Karpas-422 (cell line): Measurements from ENCODE around the gene CFAP46. TPM values are rescaled to one million over a fixed set of nuclear protein-coding genes. Genes with fewer than 3 reads are reported as not detected.
"Not testable (repeated sequence)": the region's sequence is repeated elsewhere in the genome, so short reads cannot be mapped to it uniquely, and the experiment has no call there.

Experiments used
- DNase-seq: peaks from one replicate; pipeline ENCODE4 v3.0.0-alpha.2; 2015
- H2AFZ ChIP-seq: fragments of 200-600 bp; sonication (generic); 2 replicates; pipeline ENCODE4 v1.6.1; 2014; ENCODE audit warnings: antibody characterized with exemption, low read length, mixed read lengths
- H3K27ac ChIP-seq: fragments of 200-600 bp; sonication (generic); 2 replicates; pipeline ENCODE4 v1.5.1; 2014; ENCODE audit warnings: mild to moderate bottlenecking, low read length, moderate library complexity
- H3K27me3 ChIP-seq: fragments of 200-600 bp; sonication (generic); 2 replicates; pipeline ENCODE4 v1.6.1; 2014; ENCODE audit warnings: low read length, mixed read lengths
- H3K36me3 ChIP-seq: fragments of 200-600 bp; sonication (generic); 2 replicates; pipeline ENCODE4 v1.6.1; 2014; ENCODE audit warnings: low read length, mixed read lengths; ENCODE audit not compliant: insufficient read depth
- H3K4me1 ChIP-seq: fragments of 200-600 bp; sonication (generic); 2 replicates; pipeline ENCODE4 v1.6.1; 2014; ENCODE audit warnings: mild to moderate bottlenecking, low read length, mixed read lengths
- H3K4me2 ChIP-seq: fragments of 200-600 bp; sonication (generic); 2 replicates; pipeline ENCODE4 v1.6.1; 2014; ENCODE audit warnings: low read length, low read depth, mild to moderate bottlenecking; ENCODE audit not compliant: poor library complexity, severe bottlenecking
- H3K4me3 ChIP-seq: fragments of 200-600 bp; sonication (generic); 2 replicates; pipeline ENCODE4 v1.5.1; 2014; ENCODE audit warnings: mild to moderate bottlenecking, antibody characterized with exemption, low read length, mixed read lengths
- H3K79me2 ChIP-seq: fragments of 200-600 bp; sonication (generic); 2 replicates; pipeline ENCODE4 v1.6.1; 2014; ENCODE audit warnings: mild to moderate bottlenecking, low read length, mixed read lengths
- H3K9ac ChIP-seq: fragments of 200-600 bp; sonication (generic); 2 replicates; pipeline ENCODE4 v1.6.0; 2014; ENCODE audit warnings: low read length
- H3K9me2 ChIP-seq: fragments of 200-600 bp; sonication (generic), shearing (Covaris generic); replicated peaks from 2 replicates; pipeline ENCODE4 v1.6.0; 2014; ENCODE audit warnings: mild to moderate bottlenecking, low read length, moderate library complexity; ENCODE audit not compliant: insufficient read depth
- H3K9me3 ChIP-seq: fragments of 300-700, 200-600 bp; sonication (generic); 2 replicates; pipeline ENCODE4 v1.6.1; 2014; ENCODE audit warnings: low read length, mixed read lengths
- H4K20me1 ChIP-seq: fragments of 200-600 bp; sonication (generic); 2 replicates; pipeline ENCODE4 v1.6.1; 2014; ENCODE audit warnings: mild to moderate bottlenecking, antibody characterized with exemption, low read length, low read depth; ENCODE audit not compliant: insufficient read depth
- total RNA-seq: library from RNA; depleted of rRNA; stranded (reverse); fragments of >200 nt; shearing (Covaris generic); gene quantifications from 2 replicates; pipeline ENCODE4 v1.2.3, GENCODE V29; 2014; ENCODE audit warnings: low replicate concordance

Gene CFAP46
- total RNA-seq, 1 experiment from 2014 or later = 0.22 TPM

DNA sequence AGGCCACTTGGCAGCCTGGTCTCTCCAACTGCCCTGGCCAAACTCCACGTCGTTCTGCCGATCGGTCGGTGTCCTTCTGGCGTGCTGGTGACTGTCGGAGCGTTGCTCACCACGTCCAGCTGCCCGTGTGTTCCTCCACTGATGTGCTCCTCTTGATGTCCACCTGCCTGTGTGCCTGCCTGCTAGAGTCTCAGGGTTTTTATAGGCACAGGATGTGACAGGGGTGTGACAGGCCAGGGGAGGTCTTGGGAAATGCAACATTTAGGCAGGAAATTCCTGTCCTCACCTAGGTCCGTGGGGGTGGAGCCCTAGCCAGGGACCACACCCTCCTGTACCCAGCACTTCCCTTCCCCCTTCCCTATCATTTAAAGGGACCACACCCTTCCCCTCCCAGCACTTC lies 25.2 kb upstream of the CFAP46 start:
- no peak overlapping the region for H3K9ac ChIP-seq
- no peaks in the 10 kb centered on the region for H3K9me2 ChIP-seq
- no peaks in the 10 kb centered on the region for H3K9me3 ChIP-seq
- H3K4me3 ChIP-seq = no peak overlapping the region
- H3K36me3 ChIP-seq = no peaks in the 10 kb centered on the region
- no peaks in the 10 kb centered on the region for H3K79me2 ChIP-seq
- H4K20me1 ChIP-seq = no peaks in the 10 kb centered on the region
- H3K4me1 ChIP-seq = peaks cover 1% of the 10 kb centered on the region; the same call in 1 of the 2 replicates
- no peak for DNase-seq
- no peaks in the 10 kb centered on the region for H3K27me3 ChIP-seq
- H3K27ac ChIP-seq = no peak overlapping the region
- H2AFZ ChIP-seq = no peak overlapping the region
- H3K4me2 ChIP-seq = no peak overlapping the region

DNA sequence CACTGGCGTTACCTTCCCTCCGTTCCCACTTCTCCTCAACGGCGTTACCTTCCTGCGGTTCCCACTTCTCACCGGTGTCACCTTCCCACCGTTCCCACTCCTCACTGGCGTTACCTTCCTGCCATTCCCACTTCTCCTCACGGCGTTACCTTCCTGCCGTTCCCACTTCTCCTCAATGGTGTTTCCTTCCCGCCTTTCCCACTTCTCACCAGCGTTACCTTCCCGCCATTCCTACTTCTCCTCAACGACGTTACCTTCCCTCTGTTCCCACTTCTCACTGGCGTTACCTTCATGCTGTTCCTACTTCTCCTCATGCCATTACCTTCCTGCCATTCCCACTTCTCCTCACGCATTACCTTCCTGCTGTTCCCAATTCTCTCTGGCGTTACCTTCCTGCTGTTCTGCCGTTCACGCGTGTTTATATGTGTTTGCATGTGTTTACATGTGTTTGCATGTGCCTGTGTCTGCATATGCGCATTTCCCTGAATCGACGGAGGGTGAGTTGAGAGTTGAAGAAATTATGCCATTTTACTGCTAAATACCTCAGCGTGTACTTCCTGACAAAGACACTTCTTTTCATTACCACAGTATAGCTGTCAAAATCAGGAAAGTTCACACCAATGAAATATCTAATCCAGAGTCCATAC lies 23.2 kb upstream of the CFAP46 start:
- H3K9me3 ChIP-seq = no peaks in the 10 kb centered on the region
- H3K79me2 ChIP-seq = no peaks in the 10 kb centered on the region
- peaks cover 3% of the 10 kb centered on the region; the same call in 1 of the 2 replicates for H3K4me1 ChIP-seq
- H2AFZ ChIP-seq = no peak overlapping the region
- H3K9me2 ChIP-seq = no peaks in the 10 kb centered on the region
- H3K27me3 ChIP-seq = no peaks in the 10 kb centered on the region
- H4K20me1 ChIP-seq = no peaks in the 10 kb centered on the region
- no peaks in the 10 kb centered on the region for H3K36me3 ChIP-seq
- H3K9ac ChIP-seq = no peak overlapping the region
- no peak overlapping the region for H3K27ac ChIP-seq
- H3K4me2 ChIP-seq = no peak overlapping the region
- no peak for DNase-seq
- no peak overlapping the region for H3K4me3 ChIP-seq

- not testable (repeated sequence) for H2AFZ ChIP-seq, H3K27me3 ChIP-seq, H3K9ac ChIP-seq, H3K36me3 ChIP-seq, H3K4me1 ChIP-seq, DNase-seq, H3K4me3 ChIP-seq, H4K20me1 ChIP-seq, H3K9me2 ChIP-seq, H3K9me3 ChIP-seq, H3K27ac ChIP-seq, H3K79me2 ChIP-seq, H3K4me2 ChIP-seq
Measured at GRCh38 chr10:132964707-132965410, 22.5 kb upstream of the CFAP46 start.

- Histone ChIP-seq H3K36me3 (no peaks in the 10 kb centered on the region), H3K9me3 (no peaks in the 10 kb centered on the region), H3K9ac (no peak overlapping the region), H3K27ac (no peak overlapping the region), H3K79me2 (no peaks in the 10 kb centered on the region), H2AFZ (no peak overlapping the region), H4K20me1 (no peaks in the 10 kb centered on the region), H3K9me2 (no peaks in the 10 kb centered on the region), H3K4me1 (peaks cover 3% of the 10 kb centered on the region; the same call in 1 of the 2 replicates), H3K4me2 (no peak overlapping the region), H3K4me3 (no peak overlapping the region), H3K27me3 (no peaks in the 10 kb centered on the region)
- no peak for DNase-seq
Measured at GRCh38 chr10:132964231-132964630, 21.9 kb upstream of the CFAP46 start.

GRCh38 chr10:132963430-132963960 lies 21.1 kb upstream of the CFAP46 start:
- no peaks in the 10 kb centered on the region for H3K36me3 ChIP-seq
- H3K9me3 ChIP-seq = no peaks in the 10 kb centered on the region
- no peak overlapping the region for H3K4me3 ChIP-seq
- peaks cover 3% of the 10 kb centered on the region; the same call in 1 of the 2 replicates for H3K4me1 ChIP-seq
- no peak overlapping the region for H3K9ac ChIP-seq
- no peak overlapping the region for H3K27ac ChIP-seq
- no peaks in the 10 kb centered on the region for H3K9me2 ChIP-seq
- no peak for DNase-seq
- no peaks in the 10 kb centered on the region for H3K27me3 ChIP-seq
- no peak overlapping the region for H2AFZ ChIP-seq
- no peaks in the 10 kb centered on the region for H3K79me2 ChIP-seq
- H4K20me1 ChIP-seq = no peaks in the 10 kb centered on the region
- H3K4me2 ChIP-seq = no peak overlapping the region

DNA sequence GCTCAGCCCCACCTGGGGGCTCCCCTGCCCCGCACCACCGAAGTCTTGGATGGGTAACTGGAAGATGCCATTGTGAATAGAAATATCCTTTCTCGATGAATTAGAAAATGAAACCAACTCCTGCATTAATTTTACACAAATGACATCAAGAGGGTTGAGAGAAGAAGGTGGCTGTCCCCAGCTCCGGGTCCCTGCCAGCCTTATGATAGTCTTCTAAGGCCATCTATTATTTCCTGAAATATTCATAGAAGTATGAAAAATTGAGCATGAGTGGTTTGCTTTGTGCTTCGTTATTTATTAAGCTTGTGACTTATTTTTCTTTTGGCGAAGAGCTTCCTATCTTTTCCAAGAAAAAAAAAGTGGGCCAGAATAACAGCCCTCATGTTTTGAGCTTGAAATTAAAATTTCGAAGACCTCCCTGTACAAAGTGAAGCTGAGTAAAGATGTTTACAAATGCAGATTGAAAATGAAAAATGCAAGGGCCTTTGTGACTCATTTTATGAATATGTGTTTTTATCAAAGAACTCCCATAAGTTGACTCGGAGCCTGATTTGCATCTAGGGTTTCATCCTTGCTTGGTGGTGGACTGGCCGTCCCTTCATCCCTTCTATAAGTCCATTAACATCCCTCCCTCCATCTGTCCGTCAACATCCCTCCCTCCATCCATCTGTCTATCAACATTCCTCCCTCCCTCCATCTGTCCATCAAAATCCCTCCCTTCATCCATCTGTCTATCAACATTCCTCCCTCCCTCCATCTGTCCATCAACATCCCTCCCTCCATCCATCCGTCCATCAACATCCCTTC lies 20.5 kb upstream of the CFAP46 start:
- Histone ChIP-seq H2AFZ (0 out of 2 replicates have a peak overlapping the region, but pooled peaks have one; percentile 43), H4K20me1 (no peaks in the 10 kb centered on the region), H3K27me3 (no peaks in the 10 kb centered on the region), H3K9me2 (no peaks in the 10 kb centered on the region), H3K4me2 (peak overlapping the region; percentile 44), H3K4me1 (peaks cover 3% of the 10 kb centered on the region; the same call in 1 of the 2 replicates), H3K9ac (peak overlapping the region; percentile 44; the same call in 1 of the 2 replicates), H3K79me2 (no peaks in the 10 kb centered on the region), H3K9me3 (no peaks in the 10 kb centered on the region), H3K27ac (no peak overlapping the region), H3K36me3 (no peaks in the 10 kb centered on the region), H3K4me3 (0 out of 2 replicates have a peak overlapping the region, but pooled peaks have one; percentile 30)
- DNase-seq = no peak

DNA sequence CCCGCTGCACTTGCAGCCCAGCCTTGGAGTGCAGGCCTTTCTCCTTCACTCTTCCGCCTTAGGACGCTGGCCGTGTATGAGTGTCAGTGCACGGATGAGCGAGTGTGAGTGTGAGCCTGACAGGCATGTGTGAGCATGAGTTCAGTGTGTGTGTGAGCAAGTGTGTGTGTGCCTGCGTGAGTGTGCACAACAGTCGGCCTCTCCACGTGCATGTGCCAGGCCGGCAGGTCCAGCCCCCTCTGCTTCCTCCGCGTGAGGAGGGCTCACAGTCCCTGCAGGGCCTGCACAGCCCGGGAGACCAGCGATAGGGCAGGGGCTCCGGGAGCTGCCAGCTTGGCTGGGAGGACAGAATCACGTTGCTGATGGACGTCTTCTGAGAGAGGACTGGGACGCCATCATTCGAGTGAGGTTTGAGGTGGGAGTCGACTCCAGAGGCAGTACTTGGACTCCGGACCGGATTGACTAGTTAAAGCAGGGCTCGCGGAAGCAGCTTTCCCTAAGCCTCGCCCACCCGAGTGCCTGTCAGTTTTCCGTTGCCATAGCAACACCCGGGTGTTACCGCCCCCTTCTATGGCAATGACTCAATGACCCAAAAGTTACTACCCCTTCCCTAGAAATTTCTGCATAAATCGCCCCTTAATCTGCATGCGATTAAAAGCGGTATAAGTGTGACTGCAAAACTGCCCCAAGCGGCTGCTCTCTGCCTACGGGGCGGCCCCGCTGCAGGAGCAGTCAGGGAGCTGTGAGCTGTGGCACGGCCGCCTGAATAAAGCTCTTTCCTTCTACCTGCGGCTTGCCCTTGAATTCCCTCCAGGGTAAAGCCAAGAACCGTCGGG lies 19.6 kb upstream of the CFAP46 start:
- Histone ChIP-seq H3K4me3 (0 out of 2 replicates have a peak overlapping the region, but pooled peaks have one; percentile 30), H3K79me2 (no peaks in the 10 kb centered on the region), H3K9me3 (no peaks in the 10 kb centered on the region), H3K27ac (no peak overlapping the region), H3K27me3 (no peaks in the 10 kb centered on the region), H3K9ac (peak overlapping the region; percentile 44; the same call in 1 of the 2 replicates), H2AFZ (0 out of 2 replicates have a peak overlapping the region, but pooled peaks have one; percentile 43), H4K20me1 (no peaks in the 10 kb centered on the region), H3K9me2 (no peaks in the 10 kb centered on the region), H3K36me3 (no peaks in the 10 kb centered on the region), H3K4me2 (peak overlapping the region; percentile 44), H3K4me1 (peaks cover 3% of the 10 kb centered on the region; the same call in 1 of the 2 replicates)
- peak; percentile 41 for DNase-seq
